Measurements from ENCODE around the gene ZBTB40. TPM values are rescaled to one million over a fixed set of nuclear protein-coding genes. Genes with fewer than 3 reads are reported as not detected.

Gene ZBTB40
- total RNA-seq, 1 experiment from 2014 or later, result 11.5 TPM

GRCh38 chr1:22496536-22497160 lies 45.0 kb downstream of the ZBTB40 start:
- DNase-seq (ENCODE audit: low spot score) (no peak), ATAC-seq (no peak)
- no peak overlapping the region for H3K27ac Mint-ChIP-seq
- H3K27me3 Mint-ChIP-seq (ENCODE audit: low read depth), result peaks cover 25% of the 10 kb centered on the region
- 0 out of 2 replicates have a peak, but pooled peaks cover 5% of the 10 kb centered on the region for H3K36me3 Mint-ChIP-seq
- H3K9me3 Mint-ChIP-seq, result no peaks in the 10 kb centered on the region
- TF ChIP-seq ZNF532 (CRISPR knock-in tag; IDR thresholded peaks at IDR 0.05; ENCODE audit: borderline replicate concordance) (no peak), ZNF512 (CRISPR knock-in tag; IDR thresholded peaks at IDR 0.05; ENCODE audit: borderline replicate concordance) (no peak), JAZF1 (CRISPR knock-in tag; IDR thresholded peaks at IDR 0.05) (no peak), ZNF671 (CRISPR knock-in tag; IDR thresholded peaks at IDR 0.05) (no peak), PRDM15 (CRISPR knock-in tag; IDR thresholded peaks at IDR 0.05) (no peak), ELF4 (CRISPR knock-in tag; IDR thresholded peaks at IDR 0.05; ENCODE audit: low read depth) (no peak), TEAD4 (CRISPR knock-in tag; IDR thresholded peaks at IDR 0.05) (no peak), GABPB1 (CRISPR knock-in tag; IDR thresholded peaks at IDR 0.05) (no peak), FOXK1 (CRISPR knock-in tag; IDR thresholded peaks at IDR 0.05) (no peak), KAT7 (CRISPR knock-in tag; IDR thresholded peaks at IDR 0.05; ENCODE audit: borderline replicate concordance) (no peak), PREB (CRISPR knock-in tag; IDR thresholded peaks at IDR 0.05; ENCODE audit: borderline replicate concordance) (no peak), MYBL2 (CRISPR knock-in tag; IDR thresholded peaks at IDR 0.05) (no peak), TCF7 (CRISPR knock-in tag; IDR thresholded peaks at IDR 0.05; ENCODE audit: low read depth) (no peak), AR (CRISPR knock-in tag; IDR thresholded peaks at IDR 0.05) (no peak), USF1 (CRISPR knock-in tag; IDR thresholded peaks at IDR 0.05) (no peak), NR1H2 (CRISPR knock-in tag; IDR thresholded peaks at IDR 0.05) (no peak), ESRRA (CRISPR knock-in tag; IDR thresholded peaks at IDR 0.05; ENCODE audit: borderline replicate concordance) (no peak), NFATC4 (CRISPR knock-in tag; IDR thresholded peaks at IDR 0.05) (no peak), JUN (CRISPR knock-in tag; IDR thresholded peaks at IDR 0.05) (no peak)
- H3K4me1 Mint-ChIP-seq, result peaks cover 26% of the 10 kb centered on the region
- POLR2A ChIA-PET, result no interaction called here
- CTCF ChIA-PET, result interaction anchor here (0.6 kb wide), 1 partner anchor 155 kb away, joined by 5 read pairs; no protein-coding TSS in a partner anchor
- no peak overlapping the region for H3K4me3 Mint-ChIP-seq
